Measurements from ENCODE around the gene TRAPPC5.

DNA sequence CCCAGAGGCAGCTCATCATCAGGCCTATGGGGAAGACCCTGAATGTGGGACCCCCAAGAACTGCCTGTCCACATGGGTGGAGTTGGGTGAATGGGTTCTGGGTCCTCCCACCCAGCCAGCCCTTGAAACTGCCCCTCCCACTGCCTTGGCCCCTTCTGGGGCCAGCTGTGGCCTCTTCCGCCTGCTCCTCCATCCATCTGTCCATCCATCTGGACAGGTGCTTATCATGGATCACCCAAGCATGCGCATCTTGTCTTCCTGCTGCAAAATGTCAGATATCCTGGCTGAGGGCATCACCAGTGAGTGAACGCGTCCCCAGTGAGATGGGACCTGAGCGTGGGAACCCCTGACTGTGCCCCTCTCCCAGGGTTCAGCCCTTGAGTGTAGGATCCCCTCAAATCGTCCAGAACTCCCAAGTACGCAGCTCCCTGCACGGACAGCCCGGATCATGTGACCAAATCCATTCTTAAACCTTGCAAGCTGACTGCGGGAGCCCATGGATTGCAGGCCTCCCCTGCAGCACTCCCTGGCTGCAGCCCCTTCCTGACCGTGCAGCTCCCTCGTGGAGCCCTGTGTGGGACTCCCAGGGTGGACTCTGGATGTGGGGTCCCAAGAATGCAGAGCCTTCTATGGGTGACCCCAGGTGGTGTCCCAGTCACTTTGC, 41.7 kb upstream of the TRAPPC5 start:
- no peak for TF ChIP-seq CTCF (IDR thresholded peaks at IDR 0.05)
- no peak for TF ChIP-seq POLR2A (IDR thresholded peaks at IDR 0.05)

Measured in right lobe of liver (tissue), 4 donors.